AG10803 (cell line): Measurements from ENCODE around the gene OPTC.
"Not testable (repeated sequence)": the region's sequence is repeated elsewhere in the genome, so short reads cannot be mapped to it uniquely, and the experiment has no call there.

Experiments used
- DNase-seq: peaks from one replicate; pipeline ENCODE4 v3.0.0; 2010; ENCODE audit warnings: low read depth
- H3K4me3 ChIP-seq: 2 replicates; pipeline ENCODE4 v1.5.1; 2011; ENCODE audit warnings: mild to moderate bottlenecking, low read length, control low read depth
- CTCF ChIP-seq: conservative IDR thresholded peaks from 2 replicates; pipeline ENCODE4 v1.5.1; 2011; ENCODE audit warnings: mild to moderate bottlenecking, low read length, control low read depth, inconsistent platforms

Gene OPTC

GRCh38 chr1:203465146-203465798 lies 28.7 kb upstream of the OPTC start:
- no peak overlapping the region for H3K4me3 ChIP-seq
- DNase-seq: no peak
- TF ChIP-seq CTCF: no peak

- H3K4me3 ChIP-seq: no peak overlapping the region
- no peak for DNase-seq
- no peak for TF ChIP-seq CTCF
Measured at GRCh38 chr1:203465948-203466347, 28.0 kb upstream of the OPTC start.

GRCh38 chr1:203466906-203467549 lies 26.9 kb upstream of the OPTC start:
- H3K4me3 ChIP-seq: not testable (repeated sequence)
- peak; percentile 31 for DNase-seq

- peak; percentile 45 for DNase-seq
- TF ChIP-seq CTCF: no peak
- H3K4me3 ChIP-seq: no peak overlapping the region
Measured at GRCh38 chr1:203467550-203467921, 26.4 kb upstream of the OPTC start.

GRCh38 chr1:203468326-203468725 lies 25.6 kb upstream of the OPTC start:
- H3K4me3 ChIP-seq: no peak overlapping the region
- no peak for TF ChIP-seq CTCF
- DNase-seq: no peak

- TF ChIP-seq CTCF: no peak
- no peak for DNase-seq
- no peak overlapping the region for H3K4me3 ChIP-seq
Measured at GRCh38 chr1:203470240-203470639, 23.7 kb upstream of the OPTC start.

- no peak for DNase-seq
- TF ChIP-seq CTCF: no peak
- no peak overlapping the region for H3K4me3 ChIP-seq
Measured at GRCh38 chr1:203471841-203472240, 22.1 kb upstream of the OPTC start.
